Measurements from ENCODE around the gene TBX15. TPM values are rescaled to one million over a fixed set of nuclear protein-coding genes. Genes with fewer than 3 reads are reported as not detected.

Gene TBX15
- total and polyA plus RNA-seq, 2 donors = 0.19 to 0.48 TPM

DNA sequence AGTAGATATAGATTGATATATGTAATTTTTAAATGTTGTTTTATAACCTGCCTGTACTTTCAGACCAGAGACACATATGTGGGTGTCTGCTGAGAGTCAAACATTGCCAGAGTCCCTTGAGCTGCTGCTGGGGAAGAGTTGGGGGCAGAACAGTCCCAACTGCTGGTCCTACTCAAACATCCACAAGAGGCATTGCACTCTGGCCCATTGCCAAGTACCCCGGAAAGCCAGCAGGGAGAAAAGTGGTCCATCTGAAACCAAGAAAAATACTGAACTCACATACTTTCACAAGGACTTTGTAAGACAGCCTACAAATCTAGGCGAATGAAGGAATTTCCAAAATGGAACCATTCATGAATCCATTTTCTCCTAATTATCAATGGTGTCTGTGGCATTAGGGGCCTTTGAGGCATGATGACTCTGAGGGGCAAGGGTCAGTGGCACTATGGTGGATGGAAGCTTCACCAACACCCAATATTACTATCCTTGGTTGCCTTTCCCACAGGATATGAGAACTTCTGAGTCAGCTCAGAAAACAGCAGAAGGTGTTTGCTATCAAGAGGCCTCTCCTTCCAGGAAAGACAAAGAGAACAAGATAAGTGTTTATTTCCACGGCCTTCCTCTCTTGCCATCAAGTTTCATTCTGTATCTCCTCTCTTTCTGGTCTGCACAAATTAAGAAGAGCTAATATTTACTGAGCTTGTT is 7.3 kb upstream of the TBX15 start:
- peaks cover 0 to 3% of the 10 kb centered on the region in 2 donors for H3K9me3 ChIP-seq (ENCODE audit: control insufficient read depth in 2 of 2, insufficient read depth in 1 of 2, low read length in 1 of 2)
- no peak overlapping the region for H3K4me3 ChIP-seq (ENCODE audit: low read length in 2 of 2)
- no peak for DNase-seq (ENCODE audit: low read depth in 6 of 9, low spot score in 9 of 9)
- H3K27ac ChIP-seq (ENCODE audit: low read depth in 1 of 2, low read length in 1 of 2) = no peak overlapping the region
- peaks cover 0 to 2% of the 10 kb centered on the region in 2 donors for H3K4me1 ChIP-seq (ENCODE audit: control insufficient read depth in 2 of 2, insufficient read depth in 2 of 2, low read length in 2 of 2)
- peaks cover 88 to 100% of the 10 kb centered on the region in 2 donors for H3K27me3 ChIP-seq (ENCODE audit: control insufficient read depth in 2 of 2, insufficient read depth in 1 of 2, low read length in 1 of 2)
- 67% methylated on average over 3 of the region's 3 CpGs for WGBS
- no peaks in the 10 kb centered on the region for H3K36me3 ChIP-seq (ENCODE audit: control insufficient read depth in 2 of 2, insufficient read depth in 2 of 2, low read length in 1 of 2)

DNA sequence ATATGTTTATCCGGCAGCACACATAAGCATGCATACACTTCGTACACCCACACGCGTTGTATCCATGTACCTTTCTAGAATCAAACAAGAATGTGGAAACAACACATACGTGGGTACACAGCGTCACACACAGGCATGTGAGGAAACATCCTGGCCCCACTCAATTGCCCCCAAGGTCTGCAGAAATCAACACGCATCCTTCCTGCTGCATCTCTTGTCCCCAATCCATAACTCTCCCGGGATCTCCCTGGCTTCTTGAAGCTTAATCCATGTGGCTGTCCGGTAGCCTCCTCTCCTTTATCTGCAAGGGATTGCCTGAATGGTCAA is 5.5 kb upstream of the TBX15 start:
- H3K4me1 ChIP-seq (ENCODE audit: control insufficient read depth in 2 of 2, insufficient read depth in 2 of 2, low read length in 2 of 2) = no peaks in the 10 kb centered on the region
- H3K27me3 ChIP-seq (ENCODE audit: control insufficient read depth in 2 of 2, insufficient read depth in 1 of 2, low read length in 1 of 2) = peaks cover 86 to 100% of the 10 kb centered on the region in 2 donors
- no peak for DNase-seq (ENCODE audit: low read depth in 6 of 9, low spot score in 9 of 9)
- no peak overlapping the region for H3K27ac ChIP-seq (ENCODE audit: low read depth in 1 of 2, low read length in 1 of 2)
- WGBS = 10% methylated on average over 9 of the region's 9 CpGs
- H3K9me3 ChIP-seq (ENCODE audit: control insufficient read depth in 2 of 2, insufficient read depth in 1 of 2, low read length in 1 of 2) = peaks cover 0 to 3% of the 10 kb centered on the region in 2 donors
- no peaks in the 10 kb centered on the region for H3K36me3 ChIP-seq (ENCODE audit: control insufficient read depth in 2 of 2, insufficient read depth in 2 of 2, low read length in 1 of 2)
- no peak overlapping the region for H3K4me3 ChIP-seq (ENCODE audit: low read length in 2 of 2)

DNA sequence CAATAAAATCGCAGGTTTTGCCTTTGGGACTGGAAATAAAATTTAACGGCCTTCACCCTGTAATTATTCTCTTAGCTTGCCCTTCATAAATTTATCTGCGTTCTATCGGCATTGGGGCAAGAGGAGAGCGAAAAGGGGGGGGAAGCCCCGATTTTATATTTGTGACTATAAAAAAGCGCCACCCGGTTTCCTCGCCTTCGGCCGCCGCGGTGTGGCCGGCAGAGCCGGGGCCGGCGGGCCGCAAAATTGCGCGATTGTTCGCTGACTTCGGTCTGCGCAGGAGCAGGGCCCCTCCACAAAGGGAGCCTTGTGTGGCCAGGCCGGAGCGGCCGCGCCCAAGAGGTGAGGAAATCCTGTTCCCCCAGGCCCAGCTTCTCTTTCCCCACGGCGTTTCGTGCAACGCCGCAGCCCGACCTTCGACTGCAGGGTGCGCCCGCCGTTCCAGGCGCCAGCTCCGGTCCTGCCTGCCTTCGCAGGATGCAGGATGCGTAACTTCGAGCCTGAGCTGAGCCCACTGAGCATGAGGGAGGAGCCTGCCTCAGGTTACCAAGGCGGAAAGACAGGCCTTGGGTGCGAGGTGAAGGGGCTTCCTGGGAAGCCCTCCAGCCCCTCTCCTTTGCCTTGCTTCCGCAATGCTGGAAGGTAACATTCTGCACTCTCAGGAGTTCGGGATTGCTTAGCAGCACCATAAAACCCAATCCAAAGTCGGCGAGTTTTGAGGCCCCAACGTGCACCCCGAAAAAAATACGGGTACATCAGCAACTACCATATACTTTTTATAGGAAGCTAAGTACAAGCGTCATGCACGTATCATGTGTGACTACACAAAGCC is 4.9 kb upstream of the TBX15 start:
- H3K9me3 ChIP-seq (ENCODE audit: control insufficient read depth in 2 of 2, insufficient read depth in 1 of 2, low read length in 1 of 2) = peaks cover 0 to 3% of the 10 kb centered on the region in 2 donors
- H3K4me1 ChIP-seq (ENCODE audit: control insufficient read depth in 2 of 2, insufficient read depth in 2 of 2, low read length in 2 of 2) = no peaks in the 10 kb centered on the region
- no peak overlapping the region for H3K27ac ChIP-seq (ENCODE audit: low read depth in 1 of 2, low read length in 1 of 2)
- 8% methylated on average over 53 of the region's 53 CpGs for WGBS
- no peaks in the 10 kb centered on the region for H3K36me3 ChIP-seq (ENCODE audit: control insufficient read depth in 2 of 2, insufficient read depth in 2 of 2, low read length in 1 of 2)
- H3K4me3 ChIP-seq (ENCODE audit: low read length in 2 of 2) = no peak overlapping the region
- H3K27me3 ChIP-seq (ENCODE audit: control insufficient read depth in 2 of 2, insufficient read depth in 1 of 2, low read length in 1 of 2) = peaks cover 86 to 100% of the 10 kb centered on the region in 2 donors
- no peak for DNase-seq (ENCODE audit: low read depth in 6 of 9, low spot score in 9 of 9)

- WGBS = 15% methylated on average over 22 of the region's 22 CpGs
- Histone ChIP-seq H3K4me3 (ENCODE audit: low read length in 2 of 2) (no peak overlapping the region), H3K4me1 (ENCODE audit: control insufficient read depth in 2 of 2, insufficient read depth in 2 of 2, low read length in 2 of 2) (no peaks in the 10 kb centered on the region), H3K27ac (ENCODE audit: low read depth in 1 of 2, low read length in 1 of 2) (no peak overlapping the region), H3K36me3 (ENCODE audit: control insufficient read depth in 2 of 2, insufficient read depth in 2 of 2, low read length in 1 of 2) (no peaks in the 10 kb centered on the region), H3K9me3 (ENCODE audit: control insufficient read depth in 2 of 2, insufficient read depth in 1 of 2, low read length in 1 of 2) (peaks cover 0 to 3% of the 10 kb centered on the region in 2 donors), H3K27me3 (ENCODE audit: control insufficient read depth in 2 of 2, insufficient read depth in 1 of 2, low read length in 1 of 2) (peaks cover 91 to 100% of the 10 kb centered on the region in 2 donors)
- DNase-seq (ENCODE audit: low read depth in 6 of 9, low spot score in 9 of 9) = no peak
These were observed 4.2 kb upstream of the TBX15 start for GRCh38 chr1:118992237-118992825.

- no peaks in the 10 kb centered on the region for H3K36me3 ChIP-seq (ENCODE audit: control insufficient read depth in 2 of 2, insufficient read depth in 2 of 2, low read length in 1 of 2)
- no peak for DNase-seq (ENCODE audit: low read depth in 6 of 9, low spot score in 9 of 9)
- peaks cover 95 to 100% of the 10 kb centered on the region in 2 donors for H3K27me3 ChIP-seq (ENCODE audit: control insufficient read depth in 2 of 2, insufficient read depth in 1 of 2, low read length in 1 of 2)
- 21% methylated on average over 4 of the region's 4 CpGs for WGBS
- H3K9me3 ChIP-seq (ENCODE audit: control insufficient read depth in 2 of 2, insufficient read depth in 1 of 2, low read length in 1 of 2) = peaks cover 0 to 3% of the 10 kb centered on the region in 2 donors
- no peak overlapping the region for H3K27ac ChIP-seq (ENCODE audit: low read depth in 1 of 2, low read length in 1 of 2)
- no peak overlapping the region for H3K4me3 ChIP-seq (ENCODE audit: low read length in 2 of 2)
- no peaks in the 10 kb centered on the region for H3K4me1 ChIP-seq (ENCODE audit: control insufficient read depth in 2 of 2, insufficient read depth in 2 of 2, low read length in 2 of 2)
These were observed 3.3 kb upstream of the TBX15 start for GRCh38 chr1:118991448-118991847.

- no peak for DNase-seq (ENCODE audit: low read depth in 6 of 9, low spot score in 9 of 9)
- Histone ChIP-seq H3K9me3 (ENCODE audit: control insufficient read depth in 2 of 2, insufficient read depth in 1 of 2, low read length in 1 of 2) (peaks cover 0 to 3% of the 10 kb centered on the region in 2 donors), H3K36me3 (ENCODE audit: control insufficient read depth in 2 of 2, insufficient read depth in 2 of 2, low read length in 1 of 2) (no peaks in the 10 kb centered on the region), H3K4me3 (ENCODE audit: low read length in 2 of 2) (no peak overlapping the region), H3K27ac (ENCODE audit: low read depth in 1 of 2, low read length in 1 of 2) (no peak overlapping the region), H3K4me1 (ENCODE audit: control insufficient read depth in 2 of 2, insufficient read depth in 2 of 2, low read length in 2 of 2) (no peaks in the 10 kb centered on the region), H3K27me3 (ENCODE audit: control insufficient read depth in 2 of 2, insufficient read depth in 1 of 2, low read length in 1 of 2) (peaks cover 95 to 100% of the 10 kb centered on the region in 2 donors)
- WGBS = 31% methylated on average over 8 of the region's 8 CpGs
These were observed 2.5 kb upstream of the TBX15 start for GRCh38 chr1:118990513-118991152.

DNA sequence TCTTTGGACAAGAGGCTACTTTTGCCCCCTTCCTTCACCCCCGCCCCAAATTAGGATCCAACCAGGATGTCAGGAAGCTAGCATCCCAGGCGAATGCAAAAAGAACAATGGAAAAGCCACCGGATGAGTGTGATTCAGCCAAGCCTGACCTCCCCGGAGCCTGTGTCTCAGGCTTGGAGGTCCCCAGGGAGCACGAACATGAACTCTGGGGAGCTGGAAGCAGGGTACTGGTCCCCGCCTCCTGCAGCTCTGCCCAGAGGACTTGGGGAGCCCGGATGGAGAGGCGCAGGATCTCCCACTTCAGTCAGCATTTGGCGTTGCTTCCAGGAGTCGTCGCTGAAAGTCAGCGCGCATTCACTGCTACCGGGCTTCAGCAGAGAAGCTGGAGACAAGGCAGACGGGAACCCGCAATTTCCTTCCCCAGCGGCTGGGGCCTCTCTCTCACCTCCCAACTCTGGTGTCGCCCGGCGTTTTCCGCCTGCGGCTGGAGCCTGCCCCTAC is 1.8 kb upstream of the TBX15 start:
- H3K4me3 ChIP-seq (ENCODE audit: low read length in 2 of 2) = no peak overlapping the region
- no peaks in the 10 kb centered on the region for H3K36me3 ChIP-seq (ENCODE audit: control insufficient read depth in 2 of 2, insufficient read depth in 2 of 2, low read length in 1 of 2)
- 4% methylated on average over 22 of the region's 22 CpGs for WGBS
- H3K9me3 ChIP-seq (ENCODE audit: control insufficient read depth in 2 of 2, insufficient read depth in 1 of 2, low read length in 1 of 2) = peaks cover 0 to 3% of the 10 kb centered on the region in 2 donors
- DNase-seq (ENCODE audit: low read depth in 6 of 9, low spot score in 9 of 9) = no peak
- no peak overlapping the region for H3K27ac ChIP-seq (ENCODE audit: low read depth in 1 of 2, low read length in 1 of 2)
- H3K4me1 ChIP-seq (ENCODE audit: control insufficient read depth in 2 of 2, insufficient read depth in 2 of 2, low read length in 2 of 2) = no peaks in the 10 kb centered on the region
- peaks cover 95 to 100% of the 10 kb centered on the region in 2 donors for H3K27me3 ChIP-seq (ENCODE audit: control insufficient read depth in 2 of 2, insufficient read depth in 1 of 2, low read length in 1 of 2)

DNA sequence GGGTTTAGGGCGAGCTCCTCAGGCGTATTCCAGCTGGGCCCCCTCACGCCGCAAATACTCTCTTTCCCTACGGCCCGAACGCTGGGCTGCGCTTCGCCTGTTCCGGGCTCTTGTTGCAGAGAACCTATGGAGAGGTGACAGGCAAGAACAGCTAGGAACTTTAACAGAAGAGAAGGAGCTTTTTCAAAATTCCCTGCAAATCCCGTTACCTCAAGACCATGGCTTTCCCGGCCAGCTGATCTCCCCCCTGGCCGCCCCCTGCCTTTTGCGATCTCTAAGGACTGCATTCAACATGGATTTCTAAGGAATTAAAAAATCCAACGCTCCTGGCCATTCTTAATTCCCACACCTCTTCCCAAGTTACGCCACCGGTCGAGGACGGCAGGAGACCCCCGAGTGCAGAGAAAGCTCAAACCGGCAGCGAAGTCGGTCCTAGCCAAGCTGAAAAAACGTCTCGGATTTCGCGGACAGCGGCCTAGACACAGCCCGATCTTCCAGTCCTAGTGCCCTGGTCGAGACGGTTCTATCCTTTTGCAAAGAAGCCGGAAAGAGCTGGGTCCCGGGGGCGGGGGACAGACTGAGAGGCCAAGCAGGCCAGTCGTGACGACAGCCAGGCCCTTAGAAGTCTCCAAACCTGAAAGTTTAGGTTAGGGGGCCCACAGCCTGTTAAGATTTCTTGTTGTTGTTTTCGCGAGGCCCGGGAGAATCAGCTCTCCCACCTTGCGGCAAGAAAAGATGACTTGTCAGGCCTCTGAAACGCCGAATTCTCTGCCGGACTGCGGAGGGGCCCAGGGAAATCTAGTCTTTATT is 1.1 kb upstream of the TBX15 start:
- Histone ChIP-seq H3K27ac (ENCODE audit: low read depth in 1 of 2, low read length in 1 of 2) (no peak overlapping the region), H3K9me3 (ENCODE audit: control insufficient read depth in 2 of 2, insufficient read depth in 1 of 2, low read length in 1 of 2) (peaks cover 0 to 8% of the 10 kb centered on the region in 2 donors), H3K36me3 (ENCODE audit: control insufficient read depth in 2 of 2, insufficient read depth in 2 of 2, low read length in 1 of 2) (no peaks in the 10 kb centered on the region), H3K4me3 (ENCODE audit: low read length in 2 of 2) (no peak overlapping the region), H3K27me3 (ENCODE audit: control insufficient read depth in 2 of 2, insufficient read depth in 1 of 2, low read length in 1 of 2) (peaks cover 94 to 100% of the 10 kb centered on the region in 2 donors), H3K4me1 (ENCODE audit: control insufficient read depth in 2 of 2, insufficient read depth in 2 of 2, low read length in 2 of 2) (no peaks in the 10 kb centered on the region)
- WGBS = 11% methylated on average over 44 of the region's 44 CpGs
- DNase-seq (ENCODE audit: low read depth in 6 of 9, low spot score in 9 of 9) = no peak

Data from thymus (tissue), 11 donors.